ENCODE results near the gene PRKG1. TPM values are rescaled to one million over a fixed set of nuclear protein-coding genes. Genes with fewer than 3 reads are reported as not detected.
A peak's percentile ranks its signal among the peaks of the same experiment; 100 is the strongest.

The PRKG1 gene
- total and polyA plus RNA-seq, 2 donors (not counting 1 experiment from before 2014, with no cell fraction given): not detected

GRCh38 chr10:51878695-51879094, 804.4 kb downstream of the PRKG1 start:
- Histone ChIP-seq H3K9me3 (ENCODE audit: control extremely low read depth in 1 of 3, control insufficient read depth in 2 of 3, insufficient read depth in 1 of 3, low read length in 2 of 3) (no peaks in the 10 kb centered on the region), H3K36me3 (replicated peaks in 1 of 2; ENCODE audit: control extremely low read depth in 1 of 2, control insufficient read depth in 1 of 2, extremely low read depth in 1 of 2, insufficient read depth in 2 of 2, low read length in 1 of 2) (no peaks in the 10 kb centered on the region), H3K4me1 (ENCODE audit: control insufficient read depth in 2 of 2, insufficient read depth in 2 of 2, low read length in 2 of 2) (no peaks in the 10 kb centered on the region), H4K20me1 (ENCODE audit: control insufficient read depth, insufficient read depth, low read length, poor library complexity, severe bottlenecking) (no peaks in the 10 kb centered on the region), H3K4me2 (replicated peaks; ENCODE audit: low read depth, low read length, poor library complexity, severe bottlenecking) (no peak overlapping the region), H3K79me2 (ENCODE audit: control insufficient read depth, insufficient read depth, low read length) (no peaks in the 10 kb centered on the region), H3K9ac (ENCODE audit: low read length) (no peak overlapping the region), H3K4me3 (ENCODE audit: control extremely low read depth in 1 of 5, extremely low read depth in 1 of 5, insufficient read depth in 1 of 5, low read depth in 2 of 5, low read length in 4 of 5) (no peak overlapping the region), H2AFZ (ENCODE audit: insufficient read depth, low read depth, low read length, poor library complexity, severe bottlenecking) (peak overlapping the region; percentile 6), H3K27ac (ENCODE audit: low read length in 2 of 2) (no peak overlapping the region), H3K27me3 (replicated peaks in 1 of 4; ENCODE audit: control extremely low read depth in 1 of 4, control insufficient read depth in 3 of 4, insufficient read depth in 4 of 4, low read length in 3 of 4) (no peaks in the 10 kb centered on the region)
- Mint-ChIP-seq H3K27ac (no peak overlapping the region), H3K9me3 (ENCODE audit: insufficient read depth) (no peaks in the 10 kb centered on the region), H3K27me3 (no peaks in the 10 kb centered on the region), H3K4me1 (no peaks in the 10 kb centered on the region), H3K4me3 (no peak overlapping the region)
- ChIA-PET POLR2A (no interaction called here), CTCF (no interaction called here)
- TF ChIP-seq EZH2 (IDR thresholded peaks at IDR 0.05; ENCODE audit: borderline replicate concordance, insufficient read depth, low read depth, low read length, poor library complexity, severe bottlenecking): no peak
- TF ChIP-seq CTCF (IDR thresholded peaks at IDR 0.05): no peak
- ATAC-seq (ENCODE audit: low read depth) (no peak), DNase-seq (no peak)
- intact Hi-C loops (cut with micrococcal nuclease): no loop called here

- Histone ChIP-seq H3K9me3 (ENCODE audit: control extremely low read depth in 1 of 3, control insufficient read depth in 2 of 3, insufficient read depth in 1 of 3, low read length in 2 of 3) (no peaks in the 10 kb centered on the region), H3K36me3 (replicated peaks in 1 of 2; ENCODE audit: control extremely low read depth in 1 of 2, control insufficient read depth in 1 of 2, extremely low read depth in 1 of 2, insufficient read depth in 2 of 2, low read length in 1 of 2) (no peaks in the 10 kb centered on the region), H3K27ac (ENCODE audit: low read length in 2 of 2) (no peak overlapping the region), H3K79me2 (ENCODE audit: control insufficient read depth, insufficient read depth, low read length) (no peaks in the 10 kb centered on the region), H3K4me1 (ENCODE audit: control insufficient read depth in 2 of 2, insufficient read depth in 2 of 2, low read length in 2 of 2) (no peaks in the 10 kb centered on the region), H3K4me2 (replicated peaks; ENCODE audit: low read depth, low read length, poor library complexity, severe bottlenecking) (no peak overlapping the region), H3K9ac (ENCODE audit: low read length) (no peak overlapping the region), H2AFZ (ENCODE audit: insufficient read depth, low read depth, low read length, poor library complexity, severe bottlenecking) (peak overlapping the region; percentile 6), H3K4me3 (ENCODE audit: control extremely low read depth in 1 of 5, extremely low read depth in 1 of 5, insufficient read depth in 1 of 5, low read depth in 2 of 5, low read length in 4 of 5) (no peak overlapping the region), H4K20me1 (ENCODE audit: control insufficient read depth, insufficient read depth, low read length, poor library complexity, severe bottlenecking) (no peaks in the 10 kb centered on the region), H3K27me3 (replicated peaks in 1 of 4; ENCODE audit: control extremely low read depth in 1 of 4, control insufficient read depth in 3 of 4, insufficient read depth in 4 of 4, low read length in 3 of 4) (no peaks in the 10 kb centered on the region)
- no CpG with 5 or more reads among the region's 1 CpG for WGBS (ENCODE audit: insufficient coverage)
- Mint-ChIP-seq H3K27me3 (no peaks in the 10 kb centered on the region), H3K4me3 (no peak overlapping the region), H3K27ac (no peak overlapping the region), H3K4me1 (no peaks in the 10 kb centered on the region), H3K9me3 (ENCODE audit: insufficient read depth) (no peaks in the 10 kb centered on the region)
- ATAC-seq (ENCODE audit: low read depth) (no peak), DNase-seq (no peak)
- TF ChIP-seq EZH2 (IDR thresholded peaks at IDR 0.05; ENCODE audit: borderline replicate concordance, insufficient read depth, low read depth, low read length, poor library complexity, severe bottlenecking): no peak
- TF ChIP-seq CTCF (IDR thresholded peaks at IDR 0.05): no peak
- POLR2A ChIA-PET: no interaction called here
- CTCF ChIA-PET: no interaction called here
- intact Hi-C loops (cut with micrococcal nuclease): no loop called here
These were observed 805.0 kb downstream of the PRKG1 start for GRCh38 chr10:51879238-51879637.

Data from B cell (primary cell).